ENCODE measurements around the gene MYLK. TPM values are rescaled to one million over a fixed set of nuclear protein-coding genes. Genes with fewer than 3 reads are reported as not detected.

Gene MYLK
- total and polyA plus RNA-seq, 4 donors: 17.0 to 47.7 (median 31.1) TPM

DNA sequence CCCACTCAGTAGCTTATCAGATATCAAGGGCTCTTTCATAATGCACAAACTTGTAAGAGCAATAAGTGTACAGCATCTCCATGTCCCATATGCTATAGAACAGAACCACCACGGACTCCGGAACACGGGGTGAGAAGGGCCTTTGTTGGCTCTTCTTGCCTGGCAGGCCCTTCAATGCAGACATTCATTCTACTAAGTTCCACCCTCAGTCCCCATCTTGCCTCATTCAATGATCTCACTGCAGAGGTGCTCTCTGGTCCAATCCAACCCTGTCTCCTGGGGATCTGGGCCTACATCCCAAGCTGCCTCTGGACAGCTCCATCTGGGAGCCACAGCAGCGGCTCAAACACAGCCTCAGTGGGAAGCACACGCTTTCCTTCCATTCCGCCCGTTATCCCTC, 316.1 kb downstream of the MYLK start:
- H3K27ac ChIP-seq (ENCODE audit: low read depth, low read length): no peak overlapping the region
- peaks cover 2% of the 10 kb centered on the region for H3K36me3 ChIP-seq (ENCODE audit: control insufficient read depth, insufficient read depth, low read length)
- DNase-seq (ENCODE audit: low read depth in 4 of 6, low spot score in 6 of 6): peak in 2 of 6 donors; percentile 30 to 51
- no peaks in the 10 kb centered on the region for H3K9me3 ChIP-seq (ENCODE audit: control insufficient read depth, insufficient read depth, low read length)
- 83% methylated on average over 7 of the region's 7 CpGs for WGBS (ENCODE audit: insufficient coverage)
- H3K4me3 ChIP-seq (ENCODE audit: low read depth, low read length): no peak overlapping the region
- peaks cover 4% of the 10 kb centered on the region for H3K4me1 ChIP-seq (ENCODE audit: control insufficient read depth, insufficient read depth, low read length)
- no peaks in the 10 kb centered on the region for H3K27me3 ChIP-seq (ENCODE audit: control insufficient read depth, insufficient read depth, low read length)

DNA sequence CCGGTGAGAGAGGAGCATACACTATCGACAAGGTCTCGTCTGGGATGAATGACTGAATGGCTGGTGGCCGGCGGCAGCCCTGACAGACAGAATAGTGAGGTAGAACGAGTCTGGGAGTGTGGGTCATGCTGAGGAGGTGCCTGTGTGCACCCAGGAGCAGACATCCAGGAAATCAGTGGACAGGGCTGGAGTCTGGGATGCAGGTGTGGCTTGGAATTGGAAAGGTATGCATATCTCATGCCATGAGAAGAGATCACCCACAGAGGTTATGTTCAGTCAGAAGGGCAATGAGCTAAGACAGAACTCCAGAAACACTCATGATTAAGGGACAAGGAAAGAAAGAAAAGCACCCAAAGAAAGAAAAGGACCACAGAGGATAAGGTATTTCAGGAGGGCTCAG, 320.1 kb downstream of the MYLK start:
- H3K9me3 ChIP-seq (ENCODE audit: control insufficient read depth, insufficient read depth, low read length): no peaks in the 10 kb centered on the region
- H3K4me3 ChIP-seq (ENCODE audit: low read depth, low read length): no peak overlapping the region

DNA sequence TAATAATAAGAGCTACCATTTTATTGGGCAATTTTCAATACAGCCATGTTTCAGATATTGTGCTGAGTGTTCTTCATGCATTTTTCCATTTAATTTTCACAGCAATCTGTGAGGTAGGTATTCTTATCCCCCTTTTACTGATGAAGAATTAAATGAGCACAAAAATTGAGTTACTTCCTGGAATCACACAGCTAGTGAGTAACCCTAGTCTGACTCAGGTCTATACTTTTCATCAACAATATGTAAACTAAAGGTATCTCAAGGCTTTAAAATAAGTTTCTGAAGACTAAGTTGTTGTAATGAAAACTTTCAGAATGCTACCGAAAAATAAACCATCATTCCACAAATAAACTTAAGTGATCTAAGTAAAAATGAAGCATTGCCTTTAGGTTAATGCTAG, 321.6 kb downstream of the MYLK start:
- H3K4me1 ChIP-seq (ENCODE audit: control insufficient read depth, insufficient read depth, low read length): no peaks in the 10 kb centered on the region
- peaks cover 2% of the 10 kb centered on the region for H3K36me3 ChIP-seq (ENCODE audit: control insufficient read depth, insufficient read depth, low read length)
- no peak for DNase-seq (ENCODE audit: low read depth in 4 of 6, low spot score in 6 of 6)
- no peaks in the 10 kb centered on the region for H3K27me3 ChIP-seq (ENCODE audit: control insufficient read depth, insufficient read depth, low read length)
- no CpG with 5 or more reads among the region's 1 CpG for WGBS (ENCODE audit: insufficient coverage)
- no peak overlapping the region for H3K4me3 ChIP-seq (ENCODE audit: low read depth, low read length)
- H3K9me3 ChIP-seq (ENCODE audit: control insufficient read depth, insufficient read depth, low read length): no peaks in the 10 kb centered on the region
- H3K27ac ChIP-seq (ENCODE audit: low read depth, low read length): no peak overlapping the region

More for the DNA sequence above, 320.1 kb downstream of the MYLK start:
- DNase-seq (ENCODE audit: low read depth in 4 of 6, low spot score in 6 of 6): no peak
- Histone ChIP-seq H3K36me3 (ENCODE audit: control insufficient read depth, insufficient read depth, low read length) (peaks cover 2% of the 10 kb centered on the region), H3K4me1 (ENCODE audit: control insufficient read depth, insufficient read depth, low read length) (peaks cover 4% of the 10 kb centered on the region), H3K27ac (ENCODE audit: low read depth, low read length) (no peak overlapping the region), H3K27me3 (ENCODE audit: control insufficient read depth, insufficient read depth, low read length) (no peaks in the 10 kb centered on the region)
- 95% methylated on average over 6 of the region's 6 CpGs for WGBS (ENCODE audit: insufficient coverage)

DNA sequence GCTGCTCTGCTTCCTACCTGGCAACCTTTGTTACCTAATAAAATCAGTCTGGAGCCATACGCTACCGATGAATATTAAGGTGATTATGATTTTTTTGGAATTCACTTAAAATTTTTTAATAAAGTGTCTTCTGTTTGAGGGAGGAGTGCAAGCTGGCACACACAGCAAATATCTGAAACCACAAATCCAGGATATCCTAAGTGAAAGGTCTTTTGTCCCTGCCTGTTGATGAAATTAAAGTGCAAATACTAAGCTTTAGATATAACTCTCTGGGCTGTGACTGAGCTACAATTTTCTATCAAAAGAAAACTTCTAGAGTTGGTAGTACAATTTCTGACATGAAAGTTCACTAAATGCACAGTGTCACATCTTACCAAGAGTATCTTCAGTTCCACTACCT, 322.9 kb downstream of the MYLK start:
- Histone ChIP-seq H3K9me3 (ENCODE audit: control insufficient read depth, insufficient read depth, low read length) (no peaks in the 10 kb centered on the region), H3K36me3 (ENCODE audit: control insufficient read depth, insufficient read depth, low read length) (peaks cover 1% of the 10 kb centered on the region), H3K4me3 (ENCODE audit: low read depth, low read length) (no peak overlapping the region), H3K4me1 (ENCODE audit: control insufficient read depth, insufficient read depth, low read length) (no peaks in the 10 kb centered on the region), H3K27ac (ENCODE audit: low read depth, low read length) (no peak overlapping the region), H3K27me3 (ENCODE audit: control insufficient read depth, insufficient read depth, low read length) (no peaks in the 10 kb centered on the region)
- no CpG with 5 or more reads among the region's 2 CpGs for WGBS (ENCODE audit: insufficient coverage)
- DNase-seq (ENCODE audit: low read depth in 4 of 6, low spot score in 6 of 6): no peak

Small RNA genes lying within 50 kb of the gene (small RNA-seq; reads per million reads assigned to genes)
- gene RF00392 (ENCODE audit: low replicate concordance): not detected

Other genes starting within 250 kb of the MYLK start
- gene CCDC14, start 76.9 kb upstream of the MYLK start, total RNA-seq: 10 to 100 TPM; 66.4 to 74.3 TPM
- gene CCDC14, start 76.9 kb upstream of the MYLK start, polyA plus RNA-seq (ENCODE audit: insufficient read length in 2 of 2): 10 to 100 TPM; 84.9 to 94.6 TPM
- not detected for gene ROPN1, start 107.8 kb upstream of the MYLK start, total RNA-seq
- under 1 TPM in 1 of 2 donors, not detected in 1; 0.42 TPM for gene ROPN1, start 107.8 kb upstream of the MYLK start, polyA plus RNA-seq (ENCODE audit: insufficient read length in 2 of 2)
- gene KALRN, start 149.0 kb upstream of the MYLK start, total RNA-seq: 10 to 100 TPM; 35.0 to 50.3 TPM
- gene KALRN, start 149.0 kb upstream of the MYLK start, polyA plus RNA-seq (ENCODE audit: insufficient read length in 2 of 2): 10 to 100 TPM; 22.5 to 27.8 TPM

All from spinal cord (tissue), 10 donors.